Right renal cortex interstitium (tissue), 3 donors: ENCODE measurements around the gene GLT8D1. TPM values are rescaled to one million over a fixed set of nuclear protein-coding genes. Genes with fewer than 3 reads are reported as not detected.
"Not testable (repeated sequence)": the region's sequence is repeated elsewhere in the genome, so short reads cannot be mapped to it uniquely, and the experiment has no call there.

Experiments
- DNase-seq, 3 donors: peaks; one replicate each; pipeline ENCODE4 v3.0.0-alpha.2; 2013; ENCODE audit warnings: low read depth in 3 of 3, low spot score in 2 of 3
- polyA plus RNA-seq, 3 donors: library from polyadenylated mRNA; unstranded; fragments of 120-200 nt; gene quantifications; one replicate each; pipeline ENCODE4 v1.2.1, GENCODE V29; 2013; ENCODE audit not compliant: insufficient read length in 3 of 3

The GLT8D1 gene
- polyA plus RNA-seq = 100 to 1,000 TPM; 140 to 150 (median 147) TPM

GRCh38 chr3:52705688-52706686 lies at the start of gene GLT8D1, which contains the start of gene SPCS1:
TSS of gene GLT8D1 (minus strand) at chr3:52705791. CDS start at chr3:52700460, 5,331 bp downstream.
TSS of gene SPCS1 (plus strand) at chr3:52706106. CDS start at chr3:52706247, 141 bp downstream.
- DNase-seq = peak; percentile 80 to 81 (median 81)

DNA sequence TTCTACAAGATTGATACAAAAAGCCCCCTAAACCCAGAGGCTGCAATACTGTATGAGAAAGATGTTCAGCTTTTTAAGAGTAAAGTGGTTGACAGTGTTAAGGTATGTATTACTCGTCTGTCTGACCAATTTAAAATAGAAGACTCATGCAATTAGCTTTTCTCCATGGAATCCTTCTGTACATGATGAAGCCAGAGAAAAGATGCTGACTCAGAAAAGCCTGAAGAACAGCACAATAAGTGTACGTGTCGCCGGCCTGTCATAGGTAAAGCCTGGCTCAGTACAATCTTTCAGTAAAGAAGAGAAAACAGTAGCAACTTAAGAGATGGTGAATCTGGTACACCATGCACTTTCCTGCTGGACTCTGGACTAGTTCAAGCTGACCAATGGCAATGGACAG lies 48.8 kb upstream of the GLT8D1 start:
- no peak for DNase-seq

DNA sequence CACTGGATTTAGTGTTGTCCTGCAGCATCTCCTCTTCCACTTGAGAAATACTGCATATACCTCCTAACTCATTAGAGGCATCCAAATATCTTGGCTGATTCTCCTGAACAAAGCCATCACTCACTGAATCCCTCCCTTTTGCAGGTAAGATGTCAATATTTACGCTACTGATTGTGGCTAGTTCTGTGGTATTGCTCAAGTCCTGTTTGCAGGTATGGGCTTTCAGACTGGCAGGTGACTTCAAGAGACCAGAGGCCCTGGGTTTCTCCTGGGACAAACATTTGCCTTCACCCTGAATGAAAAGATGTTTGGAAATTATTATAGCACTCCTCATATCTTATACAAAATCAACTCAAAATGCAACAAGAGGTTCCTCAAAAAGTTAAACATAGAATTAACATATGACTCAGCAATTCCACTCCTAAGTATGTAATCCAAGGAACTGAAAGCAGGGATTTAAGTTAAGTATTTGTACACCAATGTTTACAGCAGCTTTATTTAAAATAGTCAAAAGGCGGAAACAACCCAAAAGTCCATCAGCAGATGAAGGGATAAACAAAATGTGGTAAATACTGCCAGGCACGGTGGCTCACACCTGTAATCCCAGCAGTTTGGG lies 46.6 kb upstream of the GLT8D1 start:
- no peak for DNase-seq

- no peak for DNase-seq
Measured at GRCh38 chr3:52743721-52744120, 38.1 kb upstream of the GLT8D1 start.

DNA sequence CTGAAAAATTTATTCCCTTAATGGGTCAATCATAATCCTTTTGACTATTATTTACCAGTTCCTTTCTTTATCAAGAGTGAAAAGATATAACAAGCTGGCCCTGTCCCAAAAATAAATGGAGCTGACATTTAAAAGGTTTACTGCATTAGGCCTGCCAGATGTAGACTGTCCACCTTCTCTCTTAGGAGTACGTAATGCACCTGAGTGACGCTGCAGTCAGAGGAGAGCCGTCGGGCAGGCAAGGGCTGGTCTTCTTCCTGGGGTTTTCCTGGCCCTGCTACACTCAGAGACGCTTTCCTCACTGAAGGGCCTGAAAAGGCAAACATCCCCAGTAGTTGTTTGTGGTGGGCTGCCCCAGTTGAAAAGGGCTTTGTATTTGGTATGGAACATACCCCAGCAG lies 37.6 kb upstream of the GLT8D1 start:
- DNase-seq = no peak

DNA sequence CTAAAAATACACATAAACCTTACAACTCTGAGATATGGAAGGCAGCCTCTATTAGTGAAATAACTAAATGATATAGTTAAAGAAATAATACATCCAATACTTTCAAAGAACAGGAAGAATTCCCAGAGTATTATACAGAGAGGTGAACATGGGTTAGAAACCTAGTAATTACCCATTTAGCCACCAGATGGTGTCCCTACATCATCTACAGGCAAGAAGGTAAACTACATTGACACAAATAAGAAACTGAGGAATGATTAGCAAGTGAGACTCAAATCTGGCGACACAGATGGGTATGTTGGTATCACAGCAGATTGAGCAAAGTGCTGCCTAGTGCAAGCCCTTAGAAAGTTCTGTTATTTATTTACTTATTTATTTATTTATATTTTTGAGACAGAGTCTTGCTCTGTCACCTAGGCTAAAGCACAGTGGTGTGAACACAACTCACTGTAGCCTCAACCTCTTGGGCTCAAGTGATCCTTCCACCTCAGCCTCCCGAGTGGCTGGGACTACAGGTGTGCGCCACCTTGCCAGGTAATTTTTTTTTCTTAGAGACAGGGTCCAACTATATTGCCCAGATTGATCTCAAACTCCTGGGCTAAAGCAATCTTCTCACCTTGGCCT lies 36.9 kb upstream of the GLT8D1 start:
- DNase-seq = peak in 1 of 3 donors; percentile 12

GRCh38 chr3:52739730-52740129 lies 34.1 kb upstream of the GLT8D1 start:
- no peak for DNase-seq

GRCh38 chr3:52733256-52733891 lies 27.8 kb upstream of the GLT8D1 start:
- no peak for DNase-seq

- no peak for DNase-seq
Measured at GRCh38 chr3:52731590-52731989, 26.0 kb upstream of the GLT8D1 start.

DNA sequence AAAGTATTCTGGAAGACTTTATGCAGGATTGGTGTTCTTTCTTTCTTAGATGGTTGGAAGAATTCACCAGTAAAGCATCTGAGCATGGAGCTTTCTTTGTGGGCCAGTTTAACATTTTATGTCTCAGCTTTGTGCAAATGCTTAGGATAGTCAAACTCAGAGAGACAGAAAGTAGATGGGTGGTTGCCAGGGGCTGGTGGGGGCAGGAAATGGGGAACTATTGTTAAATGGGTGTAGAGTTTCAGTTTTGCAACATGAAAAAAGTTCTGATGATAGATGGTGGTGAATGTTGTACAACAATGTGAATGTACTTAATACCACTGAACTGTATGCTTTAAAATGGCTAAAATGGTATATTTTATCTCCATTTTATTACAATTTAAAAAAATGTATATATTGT lies 25.1 kb upstream of the GLT8D1 start:
- no peak for DNase-seq

DNA sequence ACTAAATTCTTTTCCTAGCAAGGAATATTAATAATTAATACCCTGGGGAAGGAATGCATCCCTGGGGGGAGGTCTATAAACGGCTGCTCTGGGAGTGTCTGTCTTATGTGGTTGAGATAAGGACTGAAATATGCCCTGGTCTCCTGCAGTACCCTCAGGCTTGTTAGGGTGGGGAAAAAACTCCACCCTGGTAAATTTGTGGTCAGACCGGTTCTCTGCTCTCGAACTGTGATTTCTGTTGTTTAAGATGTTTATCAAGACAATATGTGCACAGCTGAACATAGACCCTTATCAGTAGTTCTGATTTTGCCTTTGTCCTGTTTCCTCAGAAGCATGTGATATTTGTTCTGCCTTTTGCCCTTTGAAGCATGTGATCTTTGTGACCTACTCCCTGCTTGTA lies 23.2 kb upstream of the GLT8D1 start:
- DNase-seq = not testable (repeated sequence)

DNA sequence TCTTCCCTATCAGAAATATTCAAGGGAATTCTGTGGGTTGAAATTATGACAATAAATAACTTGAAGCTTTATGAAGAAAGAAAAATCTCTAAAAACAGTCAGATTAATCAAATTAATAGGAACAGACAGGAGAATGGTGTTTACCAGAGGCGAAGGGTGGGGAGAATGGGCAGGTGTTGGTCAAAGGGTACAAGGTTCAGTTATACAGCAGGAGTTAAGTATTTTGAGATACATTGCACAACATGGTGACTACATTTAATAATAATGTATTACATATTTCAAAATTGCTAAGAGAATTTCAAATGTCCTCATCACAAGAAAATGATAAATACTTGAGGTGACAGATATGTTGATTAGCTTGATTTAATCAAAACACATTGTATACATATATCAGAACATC lies 18.9 kb upstream of the GLT8D1 start:
- DNase-seq = no peak

GRCh38 chr3:52723935-52724334 lies 18.3 kb upstream of the GLT8D1 start:
- DNase-seq = no peak

DNA sequence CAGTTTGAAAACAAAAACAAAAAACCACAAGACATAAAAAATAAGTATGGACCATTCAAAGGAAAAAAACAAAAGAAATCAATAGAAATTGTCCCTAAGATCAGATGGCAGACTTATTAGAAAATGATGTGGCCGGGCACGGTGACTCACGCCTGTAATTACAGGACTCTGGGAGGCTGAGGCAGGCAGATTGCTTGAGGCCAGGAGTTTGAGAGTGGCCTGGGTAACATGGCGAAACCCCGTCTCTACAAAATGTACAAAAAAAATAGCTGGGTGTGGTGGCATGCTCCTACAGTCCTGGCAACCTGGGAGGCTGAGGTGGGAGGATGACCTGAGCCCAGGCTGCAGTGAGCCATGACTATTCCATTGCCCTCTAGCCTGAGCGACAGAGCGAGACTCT lies 16.9 kb upstream of the GLT8D1 start:
- DNase-seq = no peak

- no peak for DNase-seq
Measured at GRCh38 chr3:52721730-52722008, 16.1 kb upstream of the GLT8D1 start.

DNA sequence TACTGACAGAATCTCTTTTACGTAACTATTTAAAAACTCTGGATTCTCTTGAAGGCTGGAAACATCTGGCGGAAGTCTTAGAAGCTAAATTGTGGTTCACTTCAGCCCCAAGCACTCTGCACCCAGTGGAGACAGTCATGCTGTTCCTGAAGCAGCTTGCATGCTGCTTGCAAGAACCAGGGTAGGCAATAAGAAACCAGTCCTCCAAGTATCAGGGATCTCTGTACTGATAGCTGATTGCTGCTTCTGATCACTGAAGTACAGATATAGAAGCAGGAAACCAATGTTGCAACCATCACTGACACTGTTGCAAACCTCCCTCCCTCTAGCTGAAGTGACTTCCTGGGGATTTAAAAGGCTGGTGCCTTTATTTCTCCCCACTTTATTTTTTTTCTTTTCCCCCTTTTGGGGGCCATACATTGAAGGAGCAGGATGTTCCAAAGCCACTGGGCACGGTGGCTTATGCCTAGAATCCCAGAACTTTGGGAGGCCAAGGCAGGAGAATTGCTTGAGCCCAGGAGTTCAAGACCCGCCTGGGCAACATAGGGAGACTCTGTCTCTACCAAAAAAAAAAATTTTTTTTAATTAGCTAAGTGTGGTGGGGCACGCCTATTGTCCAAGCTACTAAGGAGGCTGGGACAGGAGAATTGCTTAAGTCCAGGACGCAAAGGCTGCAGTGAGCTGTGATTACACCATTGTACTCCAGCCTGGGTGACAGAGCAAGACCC lies 15.6 kb upstream of the GLT8D1 start:
- DNase-seq = no peak

DNA sequence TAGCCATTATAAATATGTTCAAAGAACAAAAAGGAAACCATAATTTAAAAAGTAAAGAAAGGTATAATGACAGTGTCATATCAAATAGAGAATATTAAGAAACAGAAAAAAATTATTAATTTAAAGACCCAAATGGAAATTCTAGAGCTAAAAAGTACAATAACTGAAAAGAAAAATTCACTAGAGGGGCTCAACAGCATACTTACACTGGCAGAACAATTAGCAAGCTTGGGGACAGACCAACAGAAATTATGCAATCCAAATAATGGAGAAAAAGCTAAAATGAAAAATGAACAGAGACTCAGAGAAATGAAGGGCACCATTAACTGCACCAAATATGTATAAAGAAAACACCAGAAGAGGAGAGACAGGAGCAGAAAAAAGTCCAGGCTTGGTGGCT lies 14.0 kb upstream of the GLT8D1 start:
- no peak for DNase-seq

- no peak for DNase-seq
Measured at GRCh38 chr3:52715714-52716305, 10.2 kb upstream of the GLT8D1 start.

DNA sequence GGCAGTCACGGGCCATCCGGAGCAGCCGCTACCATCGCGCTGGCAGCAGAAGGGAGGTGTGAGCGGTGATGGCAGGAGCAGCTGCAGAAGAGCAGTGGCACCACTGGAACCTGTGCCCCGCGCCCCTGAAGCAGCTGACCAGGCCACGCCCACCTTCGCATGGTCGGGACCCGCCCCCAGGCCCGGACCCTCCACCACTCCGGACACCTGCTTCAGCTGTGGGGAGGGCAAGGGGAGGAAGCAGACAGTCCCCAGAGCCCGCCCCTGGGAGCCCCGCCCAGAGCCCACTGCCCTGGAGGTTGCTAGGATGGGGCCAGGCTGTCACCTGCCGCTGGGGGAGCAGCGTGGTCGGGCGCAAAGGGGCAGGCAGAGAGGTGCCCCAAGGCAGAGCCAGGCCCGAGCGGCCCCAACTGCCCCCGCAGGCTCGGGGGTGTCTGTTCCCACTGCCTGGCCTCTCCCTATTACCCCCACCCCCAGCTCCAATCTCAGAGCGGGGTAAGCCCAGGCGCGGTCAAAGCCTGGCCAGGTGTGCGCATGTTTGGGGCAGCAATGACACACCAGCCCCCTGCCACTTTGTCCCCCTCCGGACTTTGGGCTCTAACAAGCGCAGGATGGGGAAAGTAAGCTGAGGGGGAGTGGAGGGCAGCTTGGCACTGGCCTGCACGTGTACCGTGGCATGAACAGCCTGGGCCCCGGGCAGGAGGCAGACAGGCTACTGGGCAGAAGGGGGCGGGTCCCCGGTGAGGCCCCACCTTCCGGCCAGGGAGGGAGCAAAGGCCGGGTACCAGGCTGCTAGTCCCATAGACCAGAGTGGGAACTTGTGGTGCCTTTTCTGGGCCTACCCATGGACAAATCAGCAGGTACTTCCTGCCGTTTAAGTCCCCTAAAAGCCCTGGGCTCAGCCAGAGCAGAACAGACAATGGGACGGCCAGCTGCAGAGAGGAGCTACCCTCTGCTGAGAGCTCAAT lies 9.0 kb upstream of the GLT8D1 start:
- DNase-seq = no peak
